NCI-H82 treated with DMSO at 0.1 percent for 48 hours (cell line): ENCODE data around the gene SPINT3.
"Not testable (repeated sequence)": the region's sequence is repeated elsewhere in the genome, so short reads cannot be mapped to it uniquely, and the experiment has no call there.

Source experiments
- DNase-seq: peaks from one replicate; lab custom pipeline; 2025; ENCODE audit not compliant: unreplicated experiment; lab: John Stamatoyannopoulos, UW

Gene SPINT3

DNA sequence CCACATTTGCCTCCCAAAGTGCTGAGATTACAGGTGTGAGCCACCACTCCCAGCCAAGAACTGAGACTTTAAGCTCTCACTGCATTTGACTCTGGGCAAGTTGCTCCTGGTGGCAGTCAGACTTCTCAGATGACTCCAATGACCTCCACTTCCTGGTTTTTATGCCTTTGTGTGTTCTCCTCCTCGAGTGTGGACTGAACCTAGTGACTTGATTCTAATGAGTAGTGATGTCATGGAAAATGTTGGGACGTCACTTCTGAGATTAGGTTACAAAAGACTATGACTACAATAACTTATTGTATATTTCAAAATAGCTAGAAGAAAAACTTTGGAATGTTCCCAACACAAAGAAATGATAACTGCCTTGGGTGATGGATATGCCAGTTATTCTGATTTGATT is 12.0 kb downstream of the SPINT3 start:
- no peak for DNase-seq

DNA sequence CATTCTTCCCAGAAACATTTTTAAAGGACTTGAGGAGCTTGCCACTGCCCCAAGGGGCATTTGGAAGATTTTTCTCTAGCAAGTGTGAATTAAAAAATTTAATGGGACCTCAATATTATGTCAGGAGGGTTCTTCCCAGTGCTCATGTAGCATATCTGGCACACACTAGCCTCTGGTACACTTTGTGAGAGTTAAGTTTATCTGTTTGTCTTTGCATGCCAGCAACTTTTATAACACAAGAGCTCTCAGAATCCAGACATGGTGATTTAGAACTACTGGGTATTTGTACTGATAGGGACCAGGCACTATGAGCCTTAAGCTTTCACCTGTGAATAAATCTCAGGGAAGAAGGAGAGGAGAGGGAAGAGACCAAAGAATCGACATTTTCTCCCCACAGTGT is 12.9 kb downstream of the SPINT3 start:
- no peak for DNase-seq

DNA sequence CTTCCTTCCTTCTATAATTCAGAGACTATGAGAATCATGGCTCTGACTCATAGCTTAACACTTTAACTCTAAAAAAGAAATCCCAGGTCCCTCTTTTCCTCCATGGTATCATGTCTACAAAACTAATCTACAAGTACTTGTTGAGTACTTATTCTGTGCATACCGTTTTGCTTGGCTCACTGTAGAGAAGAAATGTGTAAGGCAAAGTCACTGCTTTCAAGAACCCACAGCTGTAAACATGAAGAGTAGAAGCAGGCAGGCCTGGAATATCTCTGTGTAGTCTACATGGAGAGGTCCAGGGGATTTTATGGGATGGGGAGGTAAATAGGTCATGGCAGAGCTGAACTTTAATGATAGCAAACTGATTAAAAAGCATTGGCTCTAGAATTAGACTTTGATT is 13.8 kb downstream of the SPINT3 start:
- DNase-seq, result no peak

DNA sequence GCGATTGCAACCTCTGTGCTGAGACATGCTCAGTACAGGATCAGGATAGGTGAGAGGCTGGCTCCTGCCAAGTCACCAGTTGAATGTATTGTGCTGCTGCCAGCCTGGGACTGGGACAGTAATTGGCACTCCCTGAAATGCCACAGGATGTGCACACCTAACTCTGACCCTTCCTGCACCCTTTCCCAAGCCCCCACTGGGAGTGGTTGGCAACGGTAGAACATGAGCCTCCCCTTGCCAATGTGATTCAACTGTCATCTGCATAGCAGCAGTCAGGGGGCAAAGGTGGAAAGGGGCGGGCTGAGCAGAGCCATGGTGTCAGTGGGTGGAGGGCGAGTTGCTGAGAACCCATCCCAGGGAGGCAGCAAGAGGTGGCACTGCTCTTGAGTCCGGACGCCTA is 15.4 kb downstream of the SPINT3 start:
- no peak for DNase-seq

DNA sequence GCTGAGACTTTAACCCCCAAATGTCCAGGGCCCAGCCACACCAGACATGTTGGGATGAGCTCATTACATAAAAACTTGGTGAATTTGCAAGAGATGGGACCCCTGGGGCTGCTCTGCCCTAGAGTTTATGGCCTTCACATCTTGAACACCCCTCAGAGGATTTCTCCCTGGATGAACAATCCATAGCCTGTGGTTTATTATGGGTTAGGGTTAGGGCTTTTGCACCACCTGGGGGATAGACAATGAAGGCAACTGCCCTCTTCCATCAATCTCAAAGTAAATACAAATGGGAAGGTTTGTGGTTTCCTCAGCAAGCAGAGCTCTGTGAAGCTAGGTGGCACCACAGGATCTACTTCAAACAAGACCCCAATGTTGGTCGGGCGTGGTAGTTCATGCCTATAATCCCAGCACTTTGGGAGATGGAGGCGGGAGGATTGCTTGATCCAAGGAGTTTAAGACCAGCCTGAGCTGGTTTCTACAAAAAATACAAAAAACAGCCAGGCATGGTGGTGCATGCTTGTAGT is 17.4 kb downstream of the SPINT3 start:
- no peak for DNase-seq

DNA sequence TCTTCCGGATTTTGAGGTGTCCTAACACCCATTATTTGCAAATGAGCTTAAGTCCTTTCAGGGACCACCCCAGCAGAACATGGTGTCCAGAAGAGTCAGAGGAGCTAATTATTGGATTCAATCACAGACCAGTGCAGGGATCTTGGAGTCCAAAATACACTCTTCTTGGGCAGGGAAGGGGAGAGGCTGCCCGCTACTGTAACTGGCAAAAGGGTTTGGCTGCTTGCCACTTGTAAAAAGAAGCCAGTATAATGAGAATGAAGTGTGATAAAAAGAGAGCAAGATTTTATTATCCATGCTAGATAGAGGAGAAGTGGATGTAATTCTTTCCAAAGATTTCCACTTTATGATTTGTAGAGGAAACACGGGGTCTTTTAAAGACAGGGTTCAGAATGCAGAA is 19.3 kb downstream of the SPINT3 start:
- DNase-seq, result no peak

DNA sequence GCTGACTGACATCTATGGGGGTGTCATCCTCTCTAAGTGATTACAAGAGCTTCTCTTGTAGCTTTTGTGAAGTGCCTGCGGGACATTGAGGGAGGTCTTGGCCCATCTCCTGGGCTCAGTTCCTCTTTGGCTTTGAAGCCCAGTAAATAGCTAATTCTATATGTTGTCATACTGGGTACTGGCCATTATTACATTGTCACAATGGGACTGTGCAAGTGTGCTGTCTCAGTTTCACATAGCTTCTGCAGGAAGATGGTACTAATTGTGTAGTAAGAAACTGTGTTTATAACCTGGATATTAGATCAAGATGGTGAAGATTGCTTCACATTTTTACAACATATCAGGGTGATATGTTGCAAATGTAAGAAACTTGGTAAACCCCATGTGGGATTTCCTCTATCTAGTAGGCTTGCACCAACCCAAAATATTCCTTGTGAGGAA is 19.9 kb downstream of the SPINT3 start:
- no peak for DNase-seq

DNA sequence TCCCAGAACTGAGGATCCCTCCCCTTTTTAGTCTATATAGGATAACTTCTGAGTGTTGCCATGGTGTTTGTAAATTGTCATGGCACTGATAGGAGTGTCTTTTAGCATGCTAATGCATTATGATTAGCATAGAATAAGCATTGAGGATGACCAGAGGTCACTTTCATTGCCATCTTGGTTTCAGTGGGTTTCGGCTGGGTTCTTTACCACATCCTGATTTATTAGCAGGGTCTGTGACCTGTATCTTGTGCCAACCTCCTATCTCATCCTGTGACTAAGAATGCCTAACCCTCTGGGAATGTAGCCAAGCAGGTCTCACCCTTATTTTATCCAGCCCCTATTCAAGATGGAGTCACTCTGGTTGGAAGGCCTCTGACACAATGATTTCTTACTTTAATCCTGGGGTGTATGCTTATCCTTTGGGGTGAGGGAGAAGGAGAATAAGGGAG is 26.3 kb downstream of the SPINT3 start:
- no peak for DNase-seq

DNA sequence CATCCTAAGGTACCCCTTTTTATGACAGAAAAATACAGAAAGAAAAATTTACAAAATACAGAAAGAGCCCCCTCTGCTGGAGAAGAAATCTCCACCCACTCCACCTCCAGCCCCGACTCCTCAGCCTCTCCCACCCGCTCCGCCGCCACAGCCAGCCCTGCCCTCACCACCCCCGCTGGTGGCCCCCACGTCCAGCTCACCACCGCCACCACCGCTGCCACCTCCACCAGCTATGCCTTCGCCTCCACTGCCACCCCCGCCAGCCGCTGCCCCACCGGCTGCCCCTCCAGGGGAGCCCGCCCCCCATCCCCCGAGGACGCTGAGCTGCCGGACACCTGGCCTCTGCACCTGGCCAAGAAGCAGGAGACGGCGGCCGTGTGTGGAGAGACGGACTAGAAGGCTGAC is 28.2 kb downstream of the SPINT3 start:
- DNase-seq, result no peak

DNA sequence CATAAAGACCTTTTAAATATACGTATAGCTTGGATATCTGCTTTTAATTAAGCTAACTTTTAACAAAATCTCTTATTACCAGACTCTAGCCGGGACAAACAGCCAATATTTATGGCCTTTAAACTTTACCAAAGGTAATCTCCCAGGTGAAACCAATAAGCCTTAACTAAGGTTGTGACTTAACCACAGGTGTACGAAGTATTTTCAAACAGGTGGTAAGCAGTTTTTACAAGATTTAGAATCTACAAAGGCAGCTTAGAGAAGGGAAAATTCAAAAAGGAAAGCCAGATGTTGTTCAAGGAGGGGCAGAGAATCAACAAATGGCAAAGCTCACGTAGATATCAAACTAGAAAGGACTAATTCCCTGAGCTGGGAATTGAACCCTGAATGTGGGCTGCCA is 30.0 kb downstream of the SPINT3 start:
- DNase-seq, result no peak

DNA sequence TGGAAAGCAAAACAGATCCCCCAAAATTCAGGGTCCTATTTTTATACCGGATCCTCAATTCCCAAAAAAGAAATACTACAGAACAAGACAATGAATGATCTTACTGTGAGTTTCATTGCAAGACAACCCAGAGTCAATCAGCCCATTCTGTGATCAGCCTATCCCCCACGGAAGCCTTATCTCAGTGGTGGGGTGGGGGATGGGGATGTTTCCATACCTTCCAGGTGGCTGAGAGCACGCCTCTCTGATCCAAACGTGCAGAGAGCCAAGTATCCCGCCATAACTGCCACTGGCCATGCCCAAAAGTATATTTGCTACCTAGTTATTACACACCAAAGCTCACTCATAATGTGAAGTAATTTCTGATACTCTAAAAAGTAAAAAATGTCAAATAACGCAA is 30.7 kb downstream of the SPINT3 start:
- DNase-seq, result peak; percentile 43

DNA sequence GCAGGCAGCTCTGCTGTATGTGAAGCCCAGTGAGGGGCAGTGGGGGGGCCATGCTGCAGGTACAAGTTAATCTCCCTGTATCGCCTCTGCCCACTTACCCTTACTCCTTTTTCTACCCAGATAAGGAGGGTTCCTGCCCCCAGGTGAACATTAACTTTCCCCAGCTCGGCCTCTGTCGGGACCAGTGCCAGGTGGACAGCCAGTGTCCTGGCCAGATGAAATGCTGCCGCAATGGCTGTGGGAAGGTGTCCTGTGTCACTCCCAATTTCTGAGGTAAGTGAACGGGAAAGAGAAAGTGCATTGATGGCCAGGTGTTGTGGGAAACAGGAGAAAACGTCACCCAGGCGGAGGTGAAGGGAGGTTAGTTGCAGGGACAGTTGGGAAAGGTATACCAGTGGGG is 35.6 kb downstream of the SPINT3 start:
- DNase-seq, result no peak

DNA sequence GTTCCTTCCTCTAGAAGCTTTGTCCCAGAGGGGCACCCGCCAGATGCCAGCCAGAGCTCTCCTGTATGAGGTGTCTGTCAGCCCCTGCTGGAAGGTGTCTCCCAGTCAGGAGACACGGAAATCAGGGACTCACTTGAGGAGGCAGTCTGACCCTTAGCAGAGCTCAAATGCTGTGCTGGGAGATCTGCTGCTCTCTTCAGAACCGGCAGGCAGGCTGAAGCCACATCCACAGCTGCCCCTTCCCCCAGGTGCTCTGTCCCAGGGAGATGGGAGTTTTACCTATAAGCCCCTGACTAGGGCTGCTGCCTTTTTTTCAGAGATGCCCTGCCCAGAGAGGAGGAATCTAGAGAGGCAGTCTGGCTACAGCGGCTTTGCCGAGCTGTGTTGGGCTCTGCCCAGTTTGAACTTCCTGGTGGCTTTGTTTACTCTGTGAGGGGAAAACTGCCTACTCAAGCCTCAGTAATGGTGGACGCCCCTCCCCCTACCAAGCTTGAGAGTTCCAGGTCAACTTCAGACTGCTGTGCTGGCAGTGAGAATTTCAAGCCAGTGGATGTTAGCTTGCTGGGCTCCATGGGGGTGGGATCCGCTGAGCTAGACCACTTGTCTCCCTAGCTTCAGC is 37.8 kb downstream of the SPINT3 start:
- DNase-seq, result not testable (repeated sequence)

DNA sequence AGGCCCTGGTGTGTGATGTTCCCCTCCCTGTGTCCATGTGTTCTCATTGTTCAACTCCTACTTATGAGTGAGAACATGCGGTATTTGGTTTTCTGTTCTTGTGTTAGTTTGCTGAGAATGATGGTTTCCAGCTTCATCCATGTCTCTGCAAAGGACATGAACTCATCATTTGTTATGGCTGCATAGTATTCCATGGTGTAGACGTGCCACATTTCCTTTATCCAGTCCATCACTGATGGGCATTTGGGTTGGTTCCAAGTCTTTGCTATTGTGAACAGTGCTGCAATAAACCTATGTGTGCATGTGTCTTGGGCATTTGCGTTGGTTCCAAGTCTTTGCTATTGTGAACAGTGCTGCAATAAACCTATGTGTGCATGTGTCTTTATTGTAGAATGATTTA is 43.1 kb downstream of the SPINT3 start:
- DNase-seq, result not testable (repeated sequence)

DNA sequence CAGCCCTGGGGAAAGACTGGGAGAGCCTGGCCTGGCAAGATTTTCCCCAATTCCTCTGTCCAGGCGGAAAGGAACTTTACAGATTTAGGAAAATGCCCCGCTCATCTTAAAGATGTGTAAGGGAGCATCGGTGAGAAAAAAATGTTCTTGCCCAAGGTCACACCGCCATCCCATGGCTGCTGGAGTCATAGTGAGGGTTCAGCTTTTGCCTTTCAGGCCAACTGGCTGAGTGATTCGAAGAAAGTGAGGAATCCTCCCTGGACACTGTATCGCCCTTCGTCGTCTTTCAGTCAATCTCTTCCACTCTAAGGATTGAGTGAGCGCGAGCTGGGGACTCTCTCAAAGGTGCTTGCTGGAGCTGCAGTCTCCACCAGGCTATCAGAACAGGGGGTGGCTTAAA is 44.5 kb downstream of the SPINT3 start:
- no peak for DNase-seq

DNA sequence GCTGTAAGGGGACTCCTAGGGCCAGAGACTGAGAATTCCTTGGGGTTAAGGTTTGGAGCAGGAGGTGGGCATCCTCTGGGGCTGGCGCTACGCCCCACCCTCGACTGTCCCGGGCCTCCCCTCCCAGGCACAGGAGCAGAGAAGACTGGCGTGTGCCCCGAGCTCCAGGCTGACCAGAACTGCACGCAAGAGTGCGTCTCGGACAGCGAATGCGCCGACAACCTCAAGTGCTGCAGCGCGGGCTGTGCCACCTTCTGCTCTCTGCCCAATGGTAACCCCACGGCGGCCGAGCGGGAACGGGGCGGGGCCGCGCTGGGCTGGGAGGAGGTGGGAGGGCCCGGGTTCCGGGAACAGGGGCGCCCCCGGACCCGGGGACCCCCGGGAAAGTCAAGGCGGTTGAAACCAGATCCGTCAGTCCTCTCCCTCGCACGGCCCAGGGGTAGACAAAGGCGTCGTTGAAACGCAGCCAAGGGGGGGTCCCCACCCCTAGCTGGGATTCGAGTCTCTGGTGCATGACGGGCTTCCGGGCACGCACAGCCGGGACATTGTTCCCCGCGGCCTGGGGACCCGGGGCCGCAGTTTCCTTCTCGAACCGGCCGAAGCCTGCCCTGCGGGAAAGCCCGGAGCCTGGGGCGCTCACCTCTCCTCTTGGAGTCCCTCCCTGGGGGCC is 45.0 kb downstream of the SPINT3 start:
- no peak for DNase-seq

DNA sequence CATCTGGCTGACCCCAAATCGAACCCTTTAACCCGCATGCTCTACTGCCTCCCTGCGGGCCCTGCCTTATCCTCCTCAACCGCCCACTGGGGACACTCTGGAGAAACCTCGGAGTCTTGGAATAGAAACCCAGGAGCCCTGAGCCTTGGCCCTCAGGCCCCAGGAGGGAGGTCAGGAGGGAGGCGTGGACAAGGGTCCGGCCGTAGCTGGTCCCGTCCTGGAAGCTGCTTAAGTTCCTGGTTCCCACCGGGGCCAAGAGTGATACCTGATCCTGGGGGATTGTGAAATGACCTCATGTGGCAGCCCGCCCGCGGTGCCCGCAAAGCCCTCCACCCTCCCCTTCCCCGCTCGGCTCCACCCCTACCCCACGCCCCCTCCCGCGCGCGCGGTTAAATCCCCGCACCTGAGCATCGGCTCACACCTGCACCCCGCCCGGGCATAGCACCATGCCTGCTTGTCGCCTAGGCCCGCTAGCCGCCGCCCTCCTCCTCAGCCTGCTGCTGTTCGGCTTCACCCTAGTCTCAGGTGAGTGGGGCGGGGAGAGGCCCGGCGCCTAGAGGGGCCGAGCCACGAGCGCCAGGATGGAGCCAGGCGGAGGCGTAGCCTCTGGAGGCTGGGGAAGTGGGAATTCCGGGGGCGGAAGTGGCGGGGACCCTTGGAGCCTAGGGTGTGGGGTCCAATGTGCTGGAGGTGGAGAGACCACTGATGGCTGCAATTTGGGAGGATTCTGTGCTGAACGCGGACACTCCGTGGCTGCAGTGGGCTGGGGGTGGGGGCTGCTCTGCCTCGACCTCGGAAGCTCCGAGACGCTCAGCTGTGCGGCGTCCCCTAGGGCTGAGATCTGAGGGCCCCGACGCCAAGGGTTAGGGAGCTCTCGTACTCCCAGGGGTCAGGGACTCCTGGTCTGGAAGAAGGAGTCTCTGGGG is 45.8 kb downstream of the SPINT3 start, which contains the start of gene WFDC2:
Gene WFDC2, plus strand, starts transcription at position 418 of the 926 bp plus-strand sequence. Its CDS starts 29 bp downstream, at position 447.
- no peak for DNase-seq

DNA sequence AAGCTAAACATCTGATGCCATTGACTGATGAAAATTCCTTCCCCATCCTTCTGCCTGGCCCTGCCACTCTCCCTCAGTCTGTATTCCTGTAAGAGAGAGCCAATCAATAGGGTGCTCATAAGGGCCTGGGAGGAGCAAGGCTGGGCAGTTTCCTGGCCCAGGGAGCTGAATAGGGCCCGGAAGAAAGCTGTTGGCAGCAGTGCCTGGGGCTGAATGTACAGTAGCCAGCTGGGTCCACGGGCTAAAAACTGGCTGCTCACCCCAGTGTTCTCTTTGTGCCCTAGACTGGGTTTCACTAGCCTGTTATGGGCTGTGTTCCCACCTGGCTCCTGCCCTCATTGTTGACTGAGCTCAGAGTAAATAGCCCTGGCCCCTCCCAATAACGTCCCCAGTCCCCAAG is 47.6 kb downstream of the SPINT3 start:
- DNase-seq, result no peak

DNA sequence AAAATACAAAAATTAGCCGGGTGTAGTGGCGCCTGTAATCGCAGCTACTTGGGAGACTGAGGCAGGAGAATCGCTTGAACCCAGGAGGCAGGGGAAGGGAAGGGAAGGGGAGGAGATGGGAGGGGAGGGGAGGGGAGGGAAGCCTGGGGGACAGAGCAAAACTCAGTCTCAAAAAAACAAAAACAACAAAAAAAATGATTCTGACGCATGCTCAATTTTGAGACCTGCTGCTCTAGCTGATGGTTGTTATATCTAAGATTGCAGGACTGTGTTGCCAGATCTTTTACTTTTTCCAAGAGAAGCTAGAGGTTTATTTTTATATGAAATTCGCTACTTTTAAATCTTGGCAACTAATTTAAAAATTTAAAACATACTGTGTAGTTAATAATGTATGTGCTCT is 48.2 kb downstream of the SPINT3 start:
- DNase-seq, result no peak

DNA sequence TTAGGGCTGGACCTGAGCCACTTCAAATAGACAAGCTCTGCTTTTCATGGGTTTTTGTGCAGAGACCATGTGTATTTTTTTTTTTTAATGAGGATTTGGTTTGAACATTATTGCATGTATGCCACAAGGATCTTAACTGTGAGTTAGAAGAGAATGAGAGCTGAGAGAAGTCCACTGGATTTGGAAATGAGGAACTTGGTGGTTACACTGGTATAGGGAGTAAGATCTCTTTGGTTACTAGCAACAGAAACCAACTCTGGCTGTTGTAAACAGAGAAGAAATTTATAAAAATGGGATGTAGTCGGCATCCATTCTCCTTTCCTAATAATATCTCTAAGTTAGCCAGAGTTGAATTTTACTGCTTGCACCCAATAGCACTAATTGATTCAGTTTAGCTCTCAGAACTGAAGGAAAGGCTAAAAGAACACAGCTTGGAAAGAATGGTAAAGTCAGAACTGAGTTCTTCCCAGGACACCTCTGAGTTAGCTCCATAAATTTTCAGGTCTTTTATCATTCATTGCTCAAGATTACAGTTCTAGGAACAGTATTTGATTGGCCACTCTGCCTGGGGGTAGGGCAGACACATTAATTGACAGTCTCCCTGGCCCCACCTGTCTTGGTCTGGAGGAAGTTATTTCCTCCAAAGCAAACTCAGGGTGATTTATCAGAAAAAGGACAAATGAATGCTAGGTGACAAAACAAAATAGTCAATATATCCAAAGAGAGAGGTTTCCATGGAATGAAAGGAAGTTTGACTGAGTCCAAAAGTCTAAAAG is 49.7 kb downstream of the SPINT3 start:
- no peak for DNase-seq

DNA sequence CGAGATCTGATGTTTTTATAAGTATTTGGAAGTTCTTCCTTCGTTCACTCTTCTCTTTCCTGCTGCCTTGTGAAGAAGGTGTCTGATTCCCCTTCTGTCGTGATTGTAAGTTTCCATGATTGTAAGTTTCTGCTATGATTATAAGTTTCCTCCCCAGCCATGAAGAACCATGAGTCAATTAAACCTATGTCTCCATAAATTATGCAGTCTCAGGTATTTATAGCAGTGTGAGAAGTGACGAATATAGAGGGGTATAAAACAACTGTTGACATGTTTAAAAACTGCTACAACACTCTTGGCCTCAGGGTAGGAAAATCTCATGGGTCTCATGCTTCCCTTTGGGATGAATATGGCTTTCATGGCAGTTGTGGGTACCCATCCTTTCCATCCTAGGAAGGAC is 51.7 kb downstream of the SPINT3 start:
- no peak for DNase-seq
